B cell (primary cell): Measurements from ENCODE around the gene PI4KA. TPM values are rescaled to one million over a fixed set of nuclear protein-coding genes. Genes with fewer than 3 reads are reported as not detected.

Source experiments
- ATAC-seq: fragments of 200-7000 bp; cut with Tn5 transposase; one replicate; pipeline ENCODE4 v1.10.0; 2021; ENCODE audit warnings: low read depth, mild to moderate bottlenecking, moderate number of reproducible peaks, moderate library complexity
- CTCF ChIA-PET: fragments of 350-600 bp; sonication (Branson Sonifier 250); formaldehyde crosslinking; loops from one replicate; lab custom pipeline; 2021; ENCODE audit warnings: antibody characterized with exemption, inconsistent platforms; lab: Charles Lee
- POLR2A ChIA-PET: fragments of 350-600 bp; sonication (Branson Sonifier 250); formaldehyde crosslinking; loops from one replicate; lab custom pipeline; 2021; ENCODE audit warnings: antibody characterized with exemption; lab: Charles Lee
- DNase-seq: peaks from one replicate; pipeline ENCODE4 v3.0.0; 2013
- H2AFZ ChIP-seq: 2 replicates; pipeline ENCODE4 v1.6.1; 2012; ENCODE audit warnings: mild to moderate bottlenecking, low read depth, low read length; ENCODE audit not compliant: insufficient read depth, poor library complexity, severe bottlenecking
- H3K27ac ChIP-seq, 2 donors: 1 replicate in 1 of 2; 2 replicates in 1 of 2; pipeline ENCODE4 v1.5.1; 2012 to 2013; ENCODE audit warnings: low read length in 2 of 2, mild to moderate bottlenecking in 2 of 2, moderate library complexity in 1 of 2
- H3K27me3 ChIP-seq, 4 experiments: fragments of 200-600 bp in 1 of 4; sonication (generic) in 1 of 4; replicated peaks in 1 of 4; 1 replicate in 2 of 4; 2 replicates in 2 of 4; pipeline versions ENCODE4 v1.6.1 to v1.7.0; 2013 to 2016; ENCODE audit warnings: low read length in 3 of 4, mild to moderate bottlenecking in 2 of 4, mixed read lengths in 1 of 4, moderate library complexity in 1 of 4; ENCODE audit not compliant: insufficient read depth in 4 of 4, control insufficient read depth in 3 of 4; ENCODE audit errors: control extremely low read depth in 1 of 4
- H3K36me3 ChIP-seq, 2 experiments: replicated peaks in 1 of 2; 1 replicate in 1 of 2; 2 replicates in 1 of 2; pipeline versions ENCODE4 v1.6.1 to v1.7.1; 2013; ENCODE audit warnings: low read length in 1 of 2; ENCODE audit not compliant: insufficient read depth in 2 of 2, control insufficient read depth in 1 of 2; ENCODE audit errors: control extremely low read depth in 1 of 2, extremely low read depth in 1 of 2
- H3K4me1 ChIP-seq, 2 donors: fragments of 200-600 bp in 1 of 2; sonication (generic) in 1 of 2; 1 replicate in 1 of 2; 2 replicates in 1 of 2; pipeline versions ENCODE4 v1.5.1 to v1.6.1; 2013 to 2017; ENCODE audit warnings: low read length in 2 of 2; ENCODE audit not compliant: control insufficient read depth in 2 of 2, insufficient read depth in 2 of 2
- H3K4me2 ChIP-seq: replicated peaks from 2 replicates; pipeline ENCODE3; 2012; ENCODE audit warnings: mild to moderate bottlenecking, low read depth, low read length; ENCODE audit not compliant: poor library complexity, severe bottlenecking
- H3K4me3 ChIP-seq, 5 experiments: fragments of 200-600 bp in 1 of 5; sonication (generic) in 1 of 5; 1 replicate in 3 of 5; 2 replicates in 2 of 5; pipeline versions ENCODE4 v1.5.1 to v1.7.0; 2011 to 2016; ENCODE audit warnings: low read length in 4 of 5, mild to moderate bottlenecking in 4 of 5, low read depth in 2 of 5, control low read depth in 1 of 5, moderate library complexity in 1 of 5; ENCODE audit not compliant: insufficient read depth in 1 of 5; ENCODE audit errors: control extremely low read depth in 1 of 5, extremely low read depth in 1 of 5
- H3K79me2 ChIP-seq: fragments of 200-600 bp; sonication (generic); one replicate; pipeline ENCODE4 v1.6.0; 2016; ENCODE audit warnings: low read length; ENCODE audit not compliant: control insufficient read depth, insufficient read depth
- H3K9ac ChIP-seq: fragments of 200-600 bp; sonication (generic); 2 replicates; pipeline ENCODE4 v1.6.1; 2017; ENCODE audit warnings: mild to moderate bottlenecking, low read length, moderate library complexity
- H3K9me3 ChIP-seq, 3 donors: one replicate each; pipeline versions ENCODE4 v1.6.1 to v1.7.1; 2013; ENCODE audit warnings: low read length in 2 of 3; ENCODE audit not compliant: control insufficient read depth in 2 of 3, insufficient read depth in 1 of 3; ENCODE audit errors: control extremely low read depth in 1 of 3
- H4K20me1 ChIP-seq: 2 replicates; pipeline ENCODE4 v1.6.0; 2012; ENCODE audit warnings: mild to moderate bottlenecking, low read length; ENCODE audit not compliant: insufficient read depth, control insufficient read depth, poor library complexity, severe bottlenecking
- H3K27ac Mint-ChIP-seq: one replicate; pipeline ENCODE4 v1.8.0; 2021; ENCODE audit warnings: mixed read lengths
- H3K27me3 Mint-ChIP-seq: one replicate; pipeline ENCODE4 v1.8.0; 2021; ENCODE audit warnings: mixed read lengths
- H3K4me1 Mint-ChIP-seq: one replicate; pipeline ENCODE4 v1.8.0; 2021; ENCODE audit warnings: mixed read lengths
- H3K4me3 Mint-ChIP-seq: one replicate; pipeline ENCODE4 v1.8.0; 2021; ENCODE audit warnings: mixed read lengths
- H3K9me3 Mint-ChIP-seq: one replicate; pipeline ENCODE4 v1.8.0; 2022; ENCODE audit warnings: mixed read lengths; ENCODE audit not compliant: insufficient read depth
- CTCF ChIP-seq: fragments of 200-600 bp; IDR thresholded peaks from one replicate; pipeline ENCODE4 v1.8.0; 2022; ENCODE audit warnings: antibody characterized with exemption, mild to moderate bottlenecking
- EZH2 ChIP-seq: IDR thresholded peaks from 2 replicates; pipeline ENCODE4 v1.6.1; 2012; ENCODE audit warnings: borderline replicate concordance, low read depth, mild to moderate bottlenecking, moderate library complexity, low read length; ENCODE audit not compliant: insufficient read depth, poor library complexity, severe bottlenecking
- WGBS: methylation state at CpG from one replicate; pipeline ENCODE4 v1.1.5; 2013; ENCODE audit warnings: missing lambda C conversion rate; ENCODE audit not compliant: insufficient coverage; 5-methylcytosine and 5-hydroxymethylcytosine counted together
- intact Hi-C: fragments of 100-400 bp; cut with micrococcal nuclease; formaldehyde crosslinking; loops from one replicate; pipeline ENCODE4 v1.10.0; 2022
- polyA plus RNA-seq: library from polyadenylated mRNA; depleted of rRNA; stranded (reverse); fragments of >200 nt; gene quantifications from 2 replicates; pipeline ENCODE4 v1.2.3, GENCODE V29; 2012
- total RNA-seq, 2 donors: library from RNA; stranded (reverse); fragments of 120-200 nt in 1 of 2; gene quantifications; 1 replicate in 1 of 2; 2 replicates in 1 of 2; pipeline versions ENCODE4 v1.2.3 to v1.2.4, GENCODE V29; 2013 to 2022

The PI4KA gene
- total and polyA plus RNA-seq, 2 donors (not counting 1 experiment from before 2014, with no cell fraction given): 85.9 to 156 TPM

GRCh38 chr22:20811971-20812660 is 46.5 kb downstream of the PI4KA start:
- CTCF ChIA-PET: interaction anchor here (0.6 kb wide), 2 partner anchors 74 to 1123 kb away, joined by 3 read pairs; no protein-coding TSS in a partner anchor

More at GRCh38 chr22:20811971-20812660, 46.5 kb downstream of the PI4KA start:
- no peaks in the 10 kb centered on the region for H3K9me3 Mint-ChIP-seq
- H3K27me3 Mint-ChIP-seq: no peaks in the 10 kb centered on the region
- H3K4me1 ChIP-seq: peaks cover 3 to 10% of the 10 kb centered on the region in 2 donors
- ATAC-seq (no peak), DNase-seq (no peak)
- POLR2A ChIA-PET: no interaction called here
- H4K20me1 ChIP-seq: no peaks in the 10 kb centered on the region
- H3K4me3 ChIP-seq: no peak overlapping the region
- no peaks in the 10 kb centered on the region for H3K27me3 ChIP-seq
- TF ChIP-seq CTCF (no peak), EZH2 (no peak)
- intact Hi-C loops: no loop called here
- no peak overlapping the region for H3K27ac ChIP-seq
- H3K27ac Mint-ChIP-seq: no peak overlapping the region
- no CpG with 5 or more reads among the region's 5 CpGs for WGBS
- H3K9me3 ChIP-seq: no peaks in the 10 kb centered on the region
- H3K9ac ChIP-seq: no peak overlapping the region
- H3K4me2 ChIP-seq: no peak overlapping the region
- peaks cover 0 to 67% of the 10 kb centered on the region in 2 experiments for H3K36me3 ChIP-seq
- peaks cover 11% of the 10 kb centered on the region for H3K4me1 Mint-ChIP-seq
- no peak overlapping the region for H2AFZ ChIP-seq
- no peak overlapping the region for H3K4me3 Mint-ChIP-seq
- no peaks in the 10 kb centered on the region for H3K79me2 ChIP-seq
